DMS153 (cell line): Measurements from ENCODE around the gene PRSS12.
"Not testable (repeated sequence)": the region's sequence is repeated elsewhere in the genome, so short reads cannot be mapped to it uniquely, and the experiment has no call there.

Experiments
- DNase-seq: peaks from one replicate; lab custom pipeline; 2025; lab: John Stamatoyannopoulos, UW

PRSS12 gene

GRCh38 chr4:118278473-118279274, 74.1 kb downstream of the PRSS12 start:
- DNase-seq = peak; percentile 93

- no peak for DNase-seq
Measured at GRCh38 chr4:118277243-118277642, 75.6 kb downstream of the PRSS12 start.

GRCh38 chr4:118276580-118276979, 76.2 kb downstream of the PRSS12 start:
- DNase-seq = no peak

GRCh38 chr4:118273642-118274041, 79.2 kb downstream of the PRSS12 start:
- DNase-seq = no peak

GRCh38 chr4:118271788-118272187, 81.0 kb downstream of the PRSS12 start:
- no peak for DNase-seq

DNA sequence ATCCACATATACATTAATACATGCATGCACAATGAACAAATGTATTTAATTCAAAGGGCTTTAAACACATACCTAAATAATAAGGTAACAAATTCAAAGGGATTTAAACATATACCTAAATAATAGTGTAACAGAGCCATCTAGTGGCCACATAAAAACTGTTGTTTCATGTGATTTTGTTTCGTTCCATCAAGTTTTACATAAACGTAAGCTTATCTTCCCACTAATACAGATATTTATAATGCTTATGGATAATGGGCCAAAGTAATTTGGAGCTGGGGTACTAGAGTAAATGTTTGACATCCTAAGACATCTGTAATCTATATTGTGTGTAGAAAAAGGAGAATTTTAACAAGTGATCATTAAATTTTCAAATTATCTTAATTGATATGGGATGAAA, 82.3 kb downstream of the PRSS12 start:
- peak; percentile 9 for DNase-seq

DNA sequence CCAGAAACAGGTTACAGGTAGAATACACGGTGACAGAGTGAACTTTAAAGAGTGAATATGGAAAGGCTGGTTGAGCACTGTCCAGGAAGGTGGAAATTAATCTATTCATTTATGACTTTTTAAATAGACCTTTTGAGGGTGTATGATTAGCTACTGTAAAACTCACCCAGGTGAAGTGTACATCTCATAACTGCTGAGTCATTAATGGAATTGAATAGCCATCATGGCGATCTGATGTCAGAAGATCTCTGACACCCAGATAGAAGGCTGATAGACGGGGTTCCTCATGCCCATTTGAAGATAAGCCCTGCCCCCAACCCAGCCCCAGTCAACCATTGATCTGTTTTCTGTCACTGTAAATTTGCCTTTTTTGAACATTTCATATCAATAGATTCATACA, 84.0 kb downstream of the PRSS12 start:
- DNase-seq = no peak

DNA sequence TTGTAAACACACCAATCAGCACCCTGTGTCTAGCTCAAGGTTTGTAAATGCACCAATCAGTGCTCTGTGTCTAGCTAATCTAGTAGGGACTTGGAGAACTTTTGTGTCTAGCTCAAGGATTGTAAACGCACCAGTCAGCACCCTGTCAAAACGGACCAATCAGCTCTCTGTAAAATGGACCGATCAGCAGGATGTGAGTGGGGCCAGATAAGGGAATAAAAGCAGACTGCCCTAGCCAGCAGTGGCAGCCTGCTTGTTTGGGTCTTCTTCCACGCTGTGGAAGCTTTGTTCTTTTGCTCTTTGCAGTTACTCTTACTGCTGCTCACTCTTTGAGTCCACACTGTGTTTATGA, 86.7 kb downstream of the PRSS12 start:
- not testable (repeated sequence) for DNase-seq

GRCh38 chr4:118265312-118266144, 87.3 kb downstream of the PRSS12 start:
- DNase-seq = no peak

DNA sequence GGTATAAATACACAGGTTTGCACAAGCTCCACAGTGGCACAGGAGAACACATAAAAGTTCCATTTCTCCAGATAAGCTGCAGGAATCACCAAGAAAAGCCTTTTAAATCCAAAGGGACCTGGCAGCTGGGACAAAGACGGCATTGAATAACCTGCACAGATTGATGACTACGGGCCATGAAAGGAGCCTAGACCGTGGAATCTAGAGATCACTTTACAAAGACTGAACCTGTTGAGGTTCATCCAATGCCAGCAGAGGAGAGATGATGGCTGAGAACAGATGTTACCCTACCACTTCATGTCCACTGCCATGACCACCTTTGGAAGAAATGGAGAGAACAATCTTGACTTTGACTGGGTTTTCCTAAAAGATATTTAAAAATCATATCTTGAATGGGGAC, 88.7 kb downstream of the PRSS12 start:
- no peak for DNase-seq

DNA sequence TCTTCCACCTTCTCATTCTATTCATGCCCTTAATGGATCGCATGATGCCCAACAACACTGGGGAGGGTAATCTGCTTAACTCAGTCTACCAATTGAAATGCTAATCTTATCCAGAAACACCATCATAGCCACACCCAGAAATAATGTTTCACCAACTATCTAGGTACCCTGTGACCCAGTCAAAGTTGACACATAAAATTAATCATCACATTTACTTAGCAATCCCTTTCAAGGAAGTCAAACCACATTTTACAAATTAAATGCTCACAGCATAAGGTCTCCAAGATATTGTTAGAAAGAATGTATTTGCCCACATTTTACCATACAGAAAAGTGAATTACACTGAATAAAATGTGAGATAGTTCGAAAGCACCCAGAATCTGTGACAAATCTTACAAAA, 92.5 kb downstream of the PRSS12 start:
- DNase-seq = no peak

- no peak for DNase-seq
Measured at GRCh38 chr4:118259111-118259510, 93.7 kb downstream of the PRSS12 start.

DNA sequence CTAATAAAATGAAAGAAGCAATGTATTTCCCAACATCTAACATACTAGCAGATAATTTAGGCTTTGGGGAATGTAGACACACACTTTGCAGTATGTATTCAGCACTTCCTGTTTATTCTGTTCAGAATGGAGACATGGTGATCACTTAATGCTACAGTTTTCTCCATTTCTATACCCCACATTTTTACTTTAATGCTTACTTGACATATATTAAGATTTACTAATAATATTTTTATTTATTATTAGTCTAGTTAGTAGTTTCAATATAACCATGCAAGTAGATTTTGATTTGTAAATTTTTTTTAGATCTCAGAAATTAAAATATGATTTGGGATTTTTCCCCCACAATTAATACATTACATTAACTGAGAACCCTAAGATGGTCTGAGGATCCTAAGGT, 98.4 kb downstream of the PRSS12 start:
- no peak for DNase-seq

- no peak for DNase-seq
Measured at GRCh38 chr4:118249890-118250289, 102.9 kb downstream of the PRSS12 start.

DNA sequence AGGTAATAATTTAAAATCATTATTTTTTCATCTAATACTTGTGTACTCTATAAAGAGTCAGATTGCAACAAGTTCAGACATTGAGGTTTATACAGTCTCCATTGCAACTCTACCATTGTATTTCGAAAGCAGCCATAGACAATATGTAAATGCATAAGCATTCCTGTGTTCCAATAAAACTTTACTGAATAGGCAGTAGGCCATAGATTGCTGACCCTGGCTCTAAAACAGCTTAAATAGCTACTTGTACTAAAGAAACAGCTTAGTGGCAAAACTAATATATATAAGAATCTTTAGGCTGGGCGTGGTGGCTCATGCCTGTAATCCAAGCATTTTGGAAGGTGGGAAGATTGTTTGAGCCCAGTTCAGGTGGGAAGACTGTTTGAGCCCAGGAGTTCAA, 115.3 kb downstream of the PRSS12 start:
- no peak for DNase-seq

- no peak for DNase-seq
Measured at GRCh38 chr4:118235566-118236120, 117.2 kb downstream of the PRSS12 start.
